CD4-positive, alpha-beta T cell treated with Interleukin-6 at 100 ng/mL for 8 hours (primary cell): ENCODE results near the gene NXPE4.

Experiments
- DNase-seq: peaks from one replicate; pipeline ENCODE4 v3.0.0-alpha.2; 2020; ENCODE audit warnings: mixed read lengths, low spot score

The NXPE4 gene

DNA sequence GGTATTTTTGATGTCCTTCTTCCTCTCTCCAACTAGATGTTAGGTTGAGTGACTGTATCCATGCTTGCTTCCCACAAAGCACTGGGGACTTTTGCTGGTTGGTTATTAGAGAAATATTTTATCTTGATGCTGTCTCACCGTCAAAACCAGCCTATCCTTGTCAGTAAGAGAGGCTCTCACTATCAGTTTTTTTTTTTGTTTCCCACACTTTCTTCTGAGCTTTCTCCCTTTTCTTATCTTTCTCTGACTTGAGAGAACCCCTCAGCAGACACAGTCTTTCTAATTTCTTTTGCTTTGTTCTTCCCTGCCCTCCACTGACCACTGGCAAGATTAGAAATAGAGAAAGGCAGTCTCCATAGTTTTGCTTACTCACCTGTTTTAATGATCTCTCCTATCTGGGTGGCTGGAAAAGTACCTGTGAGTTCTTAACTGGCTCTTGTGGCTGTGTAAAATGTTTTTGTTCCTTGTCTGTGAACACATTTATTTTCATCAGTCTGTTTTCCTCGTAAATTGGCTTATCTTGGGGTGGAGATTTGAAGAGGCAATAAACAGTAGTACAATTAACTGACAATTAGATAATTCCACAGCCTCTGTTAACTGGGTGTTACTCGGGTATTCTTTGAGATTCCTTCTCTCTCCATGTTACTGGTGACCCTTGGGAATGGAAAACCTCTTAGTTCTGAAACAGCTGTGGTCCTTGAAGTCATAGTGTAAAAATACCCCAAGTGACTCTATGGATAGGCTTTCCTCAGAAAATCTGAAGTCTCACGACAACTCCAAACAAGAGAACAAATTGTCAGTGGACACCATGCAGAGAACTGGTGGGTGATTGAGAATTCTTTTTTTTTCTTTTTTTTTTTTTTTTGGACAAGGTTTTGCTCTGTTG is 35.9 kb downstream of the NXPE4 start, which contains the start of gene NXPE1:
Gene NXPE1, minus strand, starts transcription at position 457 of the 886 bp plus-strand sequence. CDS start 8,680 bp downstream, outside the sequence.
- no peak for DNase-seq

DNA sequence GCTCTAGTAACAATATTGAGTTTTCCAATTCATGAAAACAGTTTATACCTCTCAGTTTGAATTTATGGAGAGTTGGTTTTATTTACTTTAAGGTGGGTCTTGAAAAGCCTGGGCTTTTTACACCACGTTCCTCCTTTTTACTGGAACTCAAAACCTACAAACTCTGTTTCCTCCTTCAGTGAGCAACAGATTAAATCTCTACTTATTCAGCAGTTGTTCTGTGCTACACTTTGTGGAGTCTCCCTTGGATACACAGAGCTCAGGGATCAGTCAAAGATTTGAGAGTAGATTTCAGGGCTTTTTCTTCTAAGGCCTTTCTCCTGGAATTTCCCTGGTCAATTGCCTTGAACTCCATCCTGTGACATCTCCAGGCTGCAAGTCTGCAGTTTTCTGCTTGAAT is 39.5 kb downstream of the NXPE4 start:
- DNase-seq, result no peak

DNA sequence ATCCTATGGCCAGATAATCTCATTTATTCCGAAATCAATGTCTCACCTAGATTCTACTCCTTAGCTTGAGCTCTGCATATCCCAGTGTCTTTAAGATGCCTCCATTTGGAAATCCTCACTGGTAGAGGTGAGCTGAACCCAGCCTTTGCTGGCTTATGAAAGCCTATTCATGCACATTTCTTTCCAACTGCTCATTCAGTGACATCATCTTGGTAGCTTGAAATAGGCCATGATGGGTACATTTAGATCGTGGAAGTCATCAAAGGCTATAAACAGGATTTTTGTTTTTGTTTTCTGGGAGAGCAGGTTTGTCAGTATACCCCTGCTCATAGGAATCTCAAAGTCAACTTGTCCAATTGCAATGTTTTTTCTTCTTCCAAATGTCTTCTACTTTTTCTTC is 41.9 kb downstream of the NXPE4 start:
- no peak for DNase-seq

DNA sequence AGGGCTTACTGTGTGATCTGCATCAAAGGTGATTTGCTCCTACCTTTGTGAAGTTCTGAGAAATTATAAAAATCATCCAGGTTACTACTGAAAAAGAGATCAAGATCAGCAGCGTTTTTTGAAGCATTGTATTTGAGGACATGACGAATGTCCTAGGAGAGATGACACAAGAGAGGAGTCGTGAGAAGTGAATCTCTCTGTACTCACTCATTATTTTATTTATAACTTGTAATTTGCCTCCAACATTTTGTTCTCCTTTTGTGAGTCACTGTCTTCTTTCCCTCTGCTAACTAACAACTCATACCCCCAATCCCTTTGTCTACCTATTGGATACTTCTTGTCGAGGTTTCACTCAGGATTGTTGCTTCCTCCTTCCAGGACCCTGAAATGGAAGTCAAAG is 44.5 kb downstream of the NXPE4 start:
- no peak for DNase-seq

DNA sequence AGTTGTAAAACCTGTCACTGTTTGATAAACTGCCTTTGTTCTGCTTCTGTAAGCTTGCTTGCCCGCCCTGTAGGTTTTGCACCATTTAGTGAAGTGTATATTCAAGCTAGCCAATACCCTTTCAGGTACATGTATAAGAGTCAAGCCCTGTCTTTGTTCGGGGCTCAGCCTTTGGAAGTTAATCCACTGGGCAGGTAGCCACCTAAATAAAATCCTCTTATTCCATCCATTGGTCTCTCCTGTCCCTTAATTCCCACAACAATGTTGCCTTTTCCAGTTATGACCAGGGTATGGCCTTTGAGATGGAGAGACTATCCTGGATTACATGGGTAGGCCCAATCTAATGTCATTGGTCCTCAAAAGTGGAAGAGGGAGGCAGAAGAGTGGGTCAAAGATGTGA is 69.9 kb downstream of the NXPE4 start:
- DNase-seq, result no peak

DNA sequence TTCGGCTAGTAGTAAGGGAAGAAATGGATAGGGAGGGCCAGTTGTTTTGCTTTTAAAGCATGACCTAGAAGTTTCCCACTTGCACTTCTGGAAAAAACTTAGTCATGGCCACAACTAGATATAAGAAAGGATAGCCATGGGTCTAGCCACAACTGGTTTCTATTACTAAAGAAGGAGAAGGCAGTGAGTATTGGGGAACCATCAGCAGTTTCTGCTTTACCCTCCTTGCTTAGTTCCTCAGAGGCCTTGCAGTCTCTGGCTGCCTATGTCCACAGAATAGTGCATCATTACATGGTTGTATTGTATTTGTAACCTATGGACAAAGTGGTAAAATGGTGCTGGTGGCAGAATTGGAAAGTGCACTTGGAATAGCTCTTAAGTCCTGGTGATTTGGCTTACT is 71.5 kb downstream of the NXPE4 start:
- DNase-seq, result no peak

DNA sequence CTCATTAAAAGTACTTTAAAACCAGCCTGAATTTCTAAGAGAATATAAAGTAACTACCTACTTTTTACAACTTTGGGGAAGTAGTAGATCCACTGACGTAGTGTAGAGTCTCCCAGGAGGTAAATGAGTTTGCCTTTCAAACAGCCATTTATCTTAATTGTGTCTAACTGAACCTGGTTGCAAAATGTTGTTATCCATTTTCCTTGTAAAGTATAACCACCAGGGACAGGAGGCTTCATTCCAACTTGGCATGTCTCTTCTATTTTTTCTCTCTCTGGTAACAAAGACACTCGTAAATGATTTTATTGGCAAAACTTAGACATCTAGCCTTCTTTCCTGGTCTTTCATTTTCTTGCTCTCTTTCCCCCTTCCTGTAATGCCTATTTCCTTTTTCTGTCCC is 72.8 kb downstream of the NXPE4 start:
- no peak for DNase-seq
